Left ventricle myocardium inferior (tissue), 1 donor: Measurements from ENCODE around the gene TRIM40. TPM values are rescaled to one million over a fixed set of nuclear protein-coding genes. Genes with fewer than 3 reads are reported as not detected.

Experiments used
- DNase-seq: peaks from one replicate; pipeline ENCODE4 v3.0.0-alpha.2; 2020
- H3K27ac ChIP-seq: fragments of 200-600 bp; replicated peaks from 2 replicates; pipeline ENCODE4 v1.8.0; 2021
- H3K27me3 ChIP-seq: fragments of 200-600 bp; 2 replicates; pipeline ENCODE4 v1.8.0; 2021; ENCODE audit warnings: low read depth
- H3K36me3 ChIP-seq: fragments of 200-600 bp; 2 replicates; pipeline ENCODE4 v1.8.0; 2021
- H3K4me1 ChIP-seq: fragments of 200-600 bp; 2 replicates; pipeline ENCODE4 v1.8.0; 2021
- H3K4me3 ChIP-seq: fragments of 200-600 bp; 2 replicates; pipeline ENCODE4 v1.8.0; 2021; ENCODE audit warnings: mild to moderate bottlenecking, moderate library complexity
- H3K9me3 ChIP-seq: fragments of 200-600 bp; replicated peaks from 2 replicates; pipeline ENCODE4 v1.8.0; 2021
- CTCF ChIP-seq: fragments of 200-600 bp; IDR thresholded peaks from 2 replicates; pipeline ENCODE4 v1.8.0; 2021; ENCODE audit warnings: antibody characterized with exemption, mild to moderate bottlenecking, borderline replicate concordance
- intact Hi-C: fragments of 100-400 bp; cut with micrococcal nuclease; formaldehyde crosslinking; loops from one replicate; pipeline ENCODE4 v1.11.0; 2022
- total RNA-seq: library from RNA; stranded (reverse); fragmentation: NEBNext Ultra II Directional; extraction: Animal tissue kit (Norgen Biotek cat#: 25700); gene quantifications from one replicate; pipeline ENCODE4 v1.2.1, GENCODE V29; 2021
- donor health status: DM: no; HTN: yes; CAD: no; lungs with severe emphysema.

Gene TRIM40
- total RNA-seq, 1 donor from 2014 or later, result not detected

GRCh38 chr6:30149858-30150550 lies 14.1 kb downstream of the TRIM40 start:
- H3K36me3 ChIP-seq, result no peaks in the 10 kb centered on the region
- H3K9me3 ChIP-seq, result no peaks in the 10 kb centered on the region
- no peak for TF ChIP-seq CTCF
- intact Hi-C loops, result no loop called here
- H3K4me1 ChIP-seq, result peaks cover 5% of the 10 kb centered on the region
- peaks cover 61% of the 10 kb centered on the region for H3K27me3 ChIP-seq
- DNase-seq, result no peak
- no peak overlapping the region for H3K27ac ChIP-seq
- no peak overlapping the region for H3K4me3 ChIP-seq

- intact Hi-C loops, result no loop called here
- Histone ChIP-seq H3K27ac (no peak overlapping the region), H3K27me3 (peaks cover 61% of the 10 kb centered on the region), H3K4me3 (no peak overlapping the region), H3K4me1 (peaks cover 11% of the 10 kb centered on the region), H3K36me3 (no peaks in the 10 kb centered on the region), H3K9me3 (no peaks in the 10 kb centered on the region)
- DNase-seq, result no peak
- TF ChIP-seq CTCF, result no peak
Measured at GRCh38 chr6:30150671-30151395, 14.9 kb downstream of the TRIM40 start.

- H3K4me1 ChIP-seq, result peaks cover 18% of the 10 kb centered on the region
- H3K27ac ChIP-seq, result no peak overlapping the region
- intact Hi-C loops, result no loop called here
- H3K9me3 ChIP-seq, result no peaks in the 10 kb centered on the region
- no peaks in the 10 kb centered on the region for H3K36me3 ChIP-seq
- no peak overlapping the region for H3K4me3 ChIP-seq
- DNase-seq, result no peak
- peaks cover 56% of the 10 kb centered on the region for H3K27me3 ChIP-seq
- TF ChIP-seq CTCF, result no peak
Measured at GRCh38 chr6:30151580-30151979, 15.6 kb downstream of the TRIM40 start.

- no peak for TF ChIP-seq CTCF
- Histone ChIP-seq H3K27ac (no peak overlapping the region), H3K4me1 (peaks cover 22% of the 10 kb centered on the region), H3K9me3 (no peaks in the 10 kb centered on the region), H3K36me3 (no peaks in the 10 kb centered on the region), H3K27me3 (peaks cover 50% of the 10 kb centered on the region), H3K4me3 (no peak overlapping the region)
- intact Hi-C loops, result no loop called here
- no peak for DNase-seq
Measured at GRCh38 chr6:30152016-30152673, 16.2 kb downstream of the TRIM40 start.

- Histone ChIP-seq H3K9me3 (no peaks in the 10 kb centered on the region), H3K4me1 (peaks cover 25% of the 10 kb centered on the region), H3K36me3 (no peaks in the 10 kb centered on the region), H3K4me3 (no peak overlapping the region), H3K27ac (no peak overlapping the region), H3K27me3 (peaks cover 41% of the 10 kb centered on the region)
- no peak for DNase-seq
- intact Hi-C loops, result no loop called here
- TF ChIP-seq CTCF, result no peak
Measured at GRCh38 chr6:30152910-30153610, 17.1 kb downstream of the TRIM40 start.
